Sigmoid colon (tissue), 7 donors: ENCODE results near the gene LRRC73. TPM values are rescaled to one million over a fixed set of nuclear protein-coding genes. Genes with fewer than 3 reads are reported as not detected.

Experiments
- DNase-seq: peaks from one replicate; pipeline ENCODE4 v3.0.0-alpha.2; 2019
- H3K27ac ChIP-seq, 4 donors: fragments of 200-600 bp; sonication (generic); one replicate each; pipeline ENCODE4 v1.5.1; 2016 to 2019; ENCODE audit warnings: mild to moderate bottlenecking in 1 of 4
- H3K27me3 ChIP-seq, 3 donors: fragments of 200-600 bp; sonication (generic); one replicate each; pipeline ENCODE4 v1.5.1; 2019; ENCODE audit warnings: mild to moderate bottlenecking in 1 of 3
- H3K36me3 ChIP-seq, 4 donors: fragments of 200-600 bp; sonication (generic); one replicate each; pipeline ENCODE4 v1.5.1; 2016 to 2019
- H3K4me1 ChIP-seq, 4 donors: fragments of 200-600 bp; sonication (generic); one replicate each; pipeline ENCODE4 v1.5.1; 2017 to 2019
- H3K4me3 ChIP-seq, 4 donors: fragments of 200-600 bp; sonication (generic); one replicate each; pipeline ENCODE4 v1.5.1; 2017 to 2019; ENCODE audit warnings: mild to moderate bottlenecking in 2 of 4, moderate library complexity in 1 of 4
- H3K9me3 ChIP-seq, 4 donors: fragments of 200-600 bp in 3 of 4; sonication (generic) in 3 of 4; one replicate each; pipeline versions ENCODE4 v1.5.1 to v1.6.1; 2013 to 2019
- EP300 ChIP-seq, 4 donors: sonication (generic); formaldehyde crosslinking; IDR thresholded peaks; one replicate each; pipeline ENCODE4 v1.6.1; 2017; ENCODE audit warnings: antibody characterized with exemption in 4 of 4
- POLR2A ChIP-seq, 2 donors: fragments of 450-650 bp; IDR thresholded peaks; one replicate each; pipeline ENCODE4 v1.6.1; 2016; ENCODE audit warnings: antibody characterized with exemption in 2 of 2, mild to moderate bottlenecking in 2 of 2, moderate library complexity in 2 of 2
- POLR2AphosphoS5 ChIP-seq, 4 donors: sonication (generic); formaldehyde crosslinking; IDR thresholded peaks; one replicate each; pipeline ENCODE4 v1.6.1; 2017; ENCODE audit warnings: antibody characterized with exemption in 4 of 4
- WGBS, 2 donors: extraction: QIAGEN DNeasy Blood & Tissue Kit; methylation state at CpG; one replicate each; pipeline ENCODE4 v1.1.7; 2013; 5-methylcytosine and 5-hydroxymethylcytosine counted together
- intact Hi-C: fragments of 100-400 bp; cut with DNase I; formaldehyde crosslinking; loops from one replicate; pipeline ENCODE4 v1.15.1; 2023
- polyA plus RNA-seq, 3 donors: library from polyadenylated mRNA; stranded (reverse); fragments of 200-250 nt; gene quantifications; one replicate each; pipeline ENCODE4 v1.2.3, GENCODE V29; 2013
- total RNA-seq, 4 donors: library from RNA; depleted of rRNA; stranded (reverse); fragments of >200 nt; gene quantifications; one replicate each; pipeline ENCODE4 v1.1.0, GENCODE V29; 2016
- TF ChIP-seq, protein P1 (sequence below), 4 experiments: fragments of 450-650 bp in 3 of 4; fragments of 200-600 bp in 1 of 4; IDR thresholded peaks; one replicate each; pipeline ENCODE4 v1.5.1; 2016 to 2019; ENCODE audit warnings: antibody characterized with exemption in 4 of 4, mild to moderate bottlenecking in 3 of 4, moderate library complexity in 2 of 4
- donor health status: healthy with polysubstance abuse.
- donor health status: Bipolar disorder and iron deficiency.
- donor health status: healthy.

The LRRC73 gene
- total and polyA plus RNA-seq, 7 donors, result 0.33 to 1.1 (median 0.47) TPM; not detected in 2

GRCh38 chr6:43472515-43472914, 37.6 kb downstream of the LRRC73 start:
- H3K4me3 ChIP-seq, result no peak overlapping the region
- H3K27ac ChIP-seq, result no peak overlapping the region
- peaks cover 0 to 16% (median 0%) of the 10 kb centered on the region in 3 donors for H3K27me3 ChIP-seq
- intact Hi-C loops, result no loop called here
- TF ChIP-seq, protein P1, sequence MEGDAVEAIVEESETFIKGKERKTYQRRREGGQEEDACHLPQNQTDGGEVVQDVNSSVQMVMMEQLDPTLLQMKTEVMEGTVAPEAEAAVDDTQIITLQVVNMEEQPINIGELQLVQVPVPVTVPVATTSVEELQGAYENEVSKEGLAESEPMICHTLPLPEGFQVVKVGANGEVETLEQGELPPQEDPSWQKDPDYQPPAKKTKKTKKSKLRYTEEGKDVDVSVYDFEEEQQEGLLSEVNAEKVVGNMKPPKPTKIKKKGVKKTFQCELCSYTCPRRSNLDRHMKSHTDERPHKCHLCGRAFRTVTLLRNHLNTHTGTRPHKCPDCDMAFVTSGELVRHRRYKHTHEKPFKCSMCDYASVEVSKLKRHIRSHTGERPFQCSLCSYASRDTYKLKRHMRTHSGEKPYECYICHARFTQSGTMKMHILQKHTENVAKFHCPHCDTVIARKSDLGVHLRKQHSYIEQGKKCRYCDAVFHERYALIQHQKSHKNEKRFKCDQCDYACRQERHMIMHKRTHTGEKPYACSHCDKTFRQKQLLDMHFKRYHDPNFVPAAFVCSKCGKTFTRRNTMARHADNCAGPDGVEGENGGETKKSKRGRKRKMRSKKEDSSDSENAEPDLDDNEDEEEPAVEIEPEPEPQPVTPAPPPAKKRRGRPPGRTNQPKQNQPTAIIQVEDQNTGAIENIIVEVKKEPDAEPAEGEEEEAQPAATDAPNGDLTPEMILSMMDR (IDR thresholded peaks at IDR 0.05), result no peak
- TF ChIP-seq POLR2AphosphoS5 (IDR thresholded peaks at IDR 0.05), result no peak
- TF ChIP-seq EP300 (IDR thresholded peaks at IDR 0.05), result no peak
- TF ChIP-seq POLR2A (IDR thresholded peaks at IDR 0.05), result no peak
- no peak for DNase-seq
- no peaks in the 10 kb centered on the region for H3K36me3 ChIP-seq
- WGBS, 2 donors, result 96 to 98% methylated on average over 4 of the region's 4 CpGs
- H3K4me1 ChIP-seq, result peaks cover 0 to 6% (median 0%) of the 10 kb centered on the region in 4 donors
- no peaks in the 10 kb centered on the region for H3K9me3 ChIP-seq

- H3K36me3 ChIP-seq, result no peaks in the 10 kb centered on the region
- H3K4me1 ChIP-seq, result no peaks in the 10 kb centered on the region
- 49 to 76% methylated on average over 1 of the region's 1 CpG for WGBS, 2 donors
- H3K9me3 ChIP-seq, result no peaks in the 10 kb centered on the region
- intact Hi-C loops, result no loop called here
- H3K27me3 ChIP-seq, result peaks cover 0 to 16% (median 0%) of the 10 kb centered on the region in 3 donors
- H3K4me3 ChIP-seq, result no peak overlapping the region
- TF ChIP-seq EP300 (IDR thresholded peaks at IDR 0.05), result no peak
- no peak for TF ChIP-seq POLR2AphosphoS5 (IDR thresholded peaks at IDR 0.05)
- TF ChIP-seq, protein P1 (IDR thresholded peaks at IDR 0.05), result no peak
- TF ChIP-seq POLR2A (IDR thresholded peaks at IDR 0.05), result no peak
- no peak for DNase-seq
- no peak overlapping the region for H3K27ac ChIP-seq
Measured at GRCh38 chr6:43471399-43471798, 38.7 kb downstream of the LRRC73 start.

GRCh38 chr6:43469947-43470346, 40.2 kb downstream of the LRRC73 start:
- TF ChIP-seq, protein P1 (IDR thresholded peaks at IDR 0.05), result no peak
- TF ChIP-seq POLR2A (IDR thresholded peaks at IDR 0.05) (no peak), EP300 (IDR thresholded peaks at IDR 0.05) (no peak), POLR2AphosphoS5 (IDR thresholded peaks at IDR 0.05) (no peak)
- Histone ChIP-seq H3K27ac (no peak overlapping the region), H3K36me3 (no peaks in the 10 kb centered on the region), H3K27me3 (peaks cover 0 to 22% (median 7%) of the 10 kb centered on the region in 3 donors), H3K4me3 (no peak overlapping the region), H3K4me1 (no peaks in the 10 kb centered on the region), H3K9me3 (no peaks in the 10 kb centered on the region)
- intact Hi-C loops, result no loop called here
- no peak for DNase-seq
- 92 to 93% methylated on average over 7 of the region's 7 CpGs for WGBS, 2 donors

DNA sequence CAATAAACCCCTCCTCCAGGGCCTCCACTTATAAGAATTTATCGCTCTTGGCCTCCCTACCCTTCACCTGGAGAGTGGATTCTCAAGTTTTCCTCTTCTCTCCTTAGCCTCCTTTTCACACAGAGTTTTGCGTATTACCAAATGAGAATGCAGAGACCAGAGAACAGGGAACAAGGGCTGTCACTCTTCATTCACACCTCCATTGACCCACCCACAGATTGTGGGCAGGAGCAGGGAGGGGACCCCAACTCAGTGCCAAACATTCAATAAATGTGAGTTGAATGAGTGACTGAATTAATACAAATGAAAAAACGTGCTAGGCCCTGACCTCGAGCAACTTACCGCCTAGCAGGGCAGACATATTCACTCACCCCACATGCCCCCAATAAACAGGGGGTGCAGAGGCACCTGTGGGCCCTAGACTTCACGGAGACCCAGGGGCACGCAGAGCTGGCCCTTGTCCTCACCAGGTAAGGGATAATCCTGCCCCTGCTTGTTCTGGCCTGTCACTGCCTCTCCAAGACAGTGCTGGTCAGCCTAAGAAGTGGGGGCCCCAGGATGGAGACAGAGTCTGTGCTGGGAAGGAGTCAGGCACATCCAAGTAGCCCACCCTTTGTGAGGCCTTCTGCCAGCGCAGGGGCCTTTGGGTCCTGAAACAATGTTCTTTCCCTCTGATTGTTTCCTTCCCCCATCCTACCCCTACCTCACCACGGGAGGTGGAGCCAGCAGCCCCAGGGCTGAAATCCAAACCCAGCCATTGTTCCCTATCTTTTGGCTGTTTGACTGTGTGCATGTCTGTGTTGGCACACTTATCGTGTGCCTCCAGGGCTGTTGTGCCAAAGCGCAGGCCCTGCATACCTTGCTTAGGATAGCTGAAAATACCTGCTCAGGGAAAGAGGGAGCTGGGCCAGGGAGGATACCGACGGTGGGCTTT, 41.1 kb downstream of the LRRC73 start:
- Histone ChIP-seq H3K9me3 (no peaks in the 10 kb centered on the region), H3K4me3 (no peak overlapping the region), H3K27ac (no peak overlapping the region), H3K27me3 (peaks cover 0 to 22% (median 7%) of the 10 kb centered on the region in 3 donors), H3K4me1 (no peaks in the 10 kb centered on the region), H3K36me3 (no peaks in the 10 kb centered on the region)
- 82 to 84% methylated on average over 13 of the region's 13 CpGs for WGBS, 2 donors
- intact Hi-C loops, result no loop called here
- TF ChIP-seq EP300 (IDR thresholded peaks at IDR 0.05) (no peak), POLR2A (IDR thresholded peaks at IDR 0.05) (no peak), POLR2AphosphoS5 (IDR thresholded peaks at IDR 0.05) (no peak)
- TF ChIP-seq, protein P1 (IDR thresholded peaks at IDR 0.05), result no peak
- no peak for DNase-seq
